H1 (cell line): ENCODE results near the gene COA5. TPM values are rescaled to one million over a fixed set of nuclear protein-coding genes. Genes with fewer than 3 reads are reported as not detected.

Experiments used
- CTCF ChIA-PET: fragments of 300-600 bp; sonication (Branson Sonifier 250); formaldehyde crosslinking; loops from one replicate; lab custom pipeline; 2021; ENCODE audit not compliant: partially characterized antibody; lab: Charles Lee
- POLR2A ChIA-PET: fragments of 300-600 bp; sonication (Branson Sonifier 250); formaldehyde crosslinking; loops from one replicate; lab custom pipeline; 2021; ENCODE audit warnings: inconsistent platforms; ENCODE audit not compliant: partially characterized antibody; lab: Charles Lee
- DNase-seq, 2 experiments: peaks; one replicate each; pipeline versions ENCODE4 v3.0.0 to v3.0.0-alpha.2; 2010 to 2022; ENCODE audit warnings: low spot score in 2 of 2, low read depth in 1 of 2, mixed read lengths in 1 of 2
- FAIRE-seq: peaks from 2 replicates; lab custom pipeline; 2011; peaks lifted over from hg19 to GRCh38; lab: Jason Lieb, UNC
- H2AFZ ChIP-seq: 2 replicates; pipeline ENCODE4 v1.8.1; 2012; ENCODE audit warnings: low read length, inconsistent platforms
- H2AK5ac ChIP-seq: 2 replicates; pipeline ENCODE4 v1.6.1; 2013; ENCODE audit warnings: low read depth, low read length
- H2BK120ac ChIP-seq: replicated peaks from 2 replicates; pipeline ENCODE3; 2013; ENCODE audit warnings: low read depth, low read length, inconsistent platforms
- H2BK12ac ChIP-seq: 2 replicates; pipeline ENCODE4 v1.6.1; 2013; ENCODE audit warnings: low read depth, low read length
- H2BK15ac ChIP-seq: 2 replicates; pipeline ENCODE4 v1.6.1; 2013; ENCODE audit warnings: low read length
- H2BK20ac ChIP-seq: 2 replicates; pipeline ENCODE4 v1.6.1; 2013; ENCODE audit warnings: low read length
- H2BK5ac ChIP-seq: 2 replicates; pipeline ENCODE4 v1.6.1; 2013; ENCODE audit warnings: low read depth, low read length
- H3K14ac ChIP-seq: 2 replicates; pipeline ENCODE4 v1.6.1; 2013; ENCODE audit warnings: inconsistent platforms; ENCODE audit not compliant: insufficient read length
- H3K18ac ChIP-seq: 2 replicates; pipeline ENCODE4 v1.6.1; 2013; ENCODE audit warnings: low read length; ENCODE audit errors: extremely low read depth
- H3K23ac ChIP-seq: 2 replicates; pipeline ENCODE4 v1.6.1; 2013; ENCODE audit warnings: inconsistent platforms; ENCODE audit not compliant: insufficient read length
- H3K23me2 ChIP-seq: 2 replicates; pipeline ENCODE4 v1.6.1; 2013; ENCODE audit warnings: low read depth, low read length
- H3K27ac ChIP-seq: 2 replicates; pipeline ENCODE4 v1.6.1; 2011; ENCODE audit warnings: low read depth, low read length, inconsistent platforms
- H3K27me3 ChIP-seq, 4 experiments: replicated peaks in 1 of 4; 1 replicate in 1 of 4; 2 replicates in 3 of 4; pipeline versions ENCODE4 v1.6.1 to v1.8.1; 2011 to 2013; ENCODE audit warnings: low read length in 3 of 4, mild to moderate bottlenecking in 3 of 4, inconsistent platforms in 2 of 4, mixed read lengths in 2 of 4, moderate library complexity in 1 of 4; ENCODE audit not compliant: control insufficient read depth in 3 of 4, insufficient read depth in 3 of 4; ENCODE audit errors: extremely low read depth in 1 of 4
- H3K36me3 ChIP-seq, 4 experiments: 2 replicates each; pipeline versions ENCODE4 v1.6.1 to v1.8.1; 2011 to 2013; ENCODE audit warnings: mild to moderate bottlenecking in 4 of 4, low read length in 3 of 4, moderate library complexity in 2 of 4, control low read depth in 1 of 4, inconsistent platforms in 1 of 4; ENCODE audit not compliant: insufficient read depth in 4 of 4, control insufficient read depth in 2 of 4
- H3K4ac ChIP-seq: replicated peaks from 2 replicates; pipeline ENCODE3; 2013; ENCODE audit warnings: low read length, low read depth, mixed read lengths, inconsistent platforms; ENCODE audit not compliant: insufficient read length
- H3K4me1 ChIP-seq, 4 experiments: replicated peaks in 1 of 4; 1 replicate in 1 of 4; 2 replicates in 3 of 4; pipeline versions ENCODE4 v1.6.1 to v1.8.1; 2011 to 2013; ENCODE audit warnings: low read length in 3 of 4, inconsistent platforms in 2 of 4, mixed read lengths in 1 of 4; ENCODE audit not compliant: insufficient read depth in 4 of 4, control insufficient read depth in 3 of 4
- H3K4me2 ChIP-seq, 2 experiments: 2 replicates each; pipeline versions ENCODE4 v1.6.1 to v1.8.1; 2011 to 2013; ENCODE audit warnings: low read depth in 2 of 2, low read length in 2 of 2, control low read depth in 1 of 2, inconsistent platforms in 1 of 2, mild to moderate bottlenecking in 1 of 2; ENCODE audit not compliant: insufficient read depth in 1 of 2
- H3K4me3 ChIP-seq, 4 experiments: fragments of 200-600, 300-600 bp in 1 of 4; sonication (generic), shearing (Covaris generic), sonication (Bioruptor Twin) in 1 of 4; 2 replicates each; pipeline versions ENCODE4 v1.5.1 to v1.8.1; 2011 to 2016; ENCODE audit warnings: low read length in 4 of 4, low read depth in 3 of 4, control low read depth in 2 of 4, inconsistent platforms in 2 of 4, mild to moderate bottlenecking in 2 of 4, mixed read lengths in 1 of 4, moderate library complexity in 1 of 4; ENCODE audit not compliant: insufficient read depth in 2 of 4; ENCODE audit errors: extremely low read depth in 1 of 4
- H3K56ac ChIP-seq: replicated peaks from 2 replicates; pipeline ENCODE3; 2013; ENCODE audit warnings: low read depth, mild to moderate bottlenecking, mixed read lengths, low read length, inconsistent platforms; ENCODE audit not compliant: insufficient read length
- H3K79me1 ChIP-seq: 2 replicates; pipeline ENCODE4 v1.6.1; 2013; ENCODE audit warnings: low read depth, low read length, control low read depth
- H3K79me2 ChIP-seq, 2 experiments: 2 replicates each; pipeline versions ENCODE4 v1.6.1 to v1.8.1; 2012 to 2013; ENCODE audit warnings: low read length in 2 of 2, mild to moderate bottlenecking in 2 of 2, inconsistent platforms in 1 of 2; ENCODE audit not compliant: insufficient read depth in 2 of 2, control insufficient read depth in 1 of 2
- H3K9ac ChIP-seq, 4 experiments: replicated peaks in 1 of 4; 1 replicate in 1 of 4; 2 replicates in 3 of 4; pipeline versions ENCODE4 v1.6.1 to v1.8.1; 2011 to 2013; ENCODE audit warnings: low read depth in 3 of 4, low read length in 3 of 4, control low read depth in 2 of 4, mild to moderate bottlenecking in 2 of 4, moderate library complexity in 2 of 4, inconsistent platforms in 1 of 4; ENCODE audit errors: extremely low read depth in 1 of 4
- H3K9me3 ChIP-seq, 2 experiments: 2 replicates each; pipeline versions ENCODE4 v1.6.1 to v1.8.1; 2012 to 2013; ENCODE audit warnings: mild to moderate bottlenecking in 2 of 2, moderate library complexity in 2 of 2, control low read depth in 1 of 2, inconsistent platforms in 1 of 2, low read depth in 1 of 2, low read length in 1 of 2, mixed read lengths in 1 of 2; ENCODE audit not compliant: insufficient read depth in 2 of 2
- H4K20me1 ChIP-seq, 2 experiments: replicated peaks in 1 of 2; 2 replicates each; pipeline versions ENCODE3 to v1.8.1; 2011 to 2013; ENCODE audit warnings: inconsistent platforms in 2 of 2, low read length in 2 of 2, mild to moderate bottlenecking in 1 of 2; ENCODE audit not compliant: insufficient read depth in 2 of 2, control insufficient read depth in 1 of 2
- H4K5ac ChIP-seq: 2 replicates; pipeline ENCODE4 v1.6.1; 2013; ENCODE audit warnings: low read length, low read depth, mixed read lengths, inconsistent platforms; ENCODE audit not compliant: insufficient read length
- H4K8ac ChIP-seq: 2 replicates; pipeline ENCODE4 v1.8.0; 2013; ENCODE audit warnings: mild to moderate bottlenecking, moderate library complexity, low read length, inconsistent platforms; ENCODE audit not compliant: insufficient read depth; ENCODE audit errors: extremely low read depth
- H4K91ac ChIP-seq: replicated peaks from 2 replicates; pipeline ENCODE3; 2013; ENCODE audit warnings: low read length, mixed read lengths, inconsistent platforms; ENCODE audit not compliant: insufficient read length
- WGBS, 2 experiments: shearing (Covaris generic) in 1 of 2; methylation state at CpG; one replicate each; pipeline versions ENCODE4 v1.1.6 to v1.1.7; 2013 to 2015; ENCODE audit warnings: low lambda C conversion rate in 2 of 2, mixed read lengths in 2 of 2, inconsistent platforms in 1 of 2, low coverage in 1 of 2, missing lambda C conversion rate in 1 of 2; ENCODE audit not compliant: insufficient replicate concordance in 2 of 2, insufficient coverage in 1 of 2, insufficient read length in 1 of 2; ENCODE audit errors: extremely low coverage in 1 of 2, missing lambda C conversion rate in 1 of 2; 5-methylcytosine and 5-hydroxymethylcytosine counted together
- polyA plus RNA-seq, 7 experiments: library from polyadenylated mRNA; depleted of rRNA in 3 of 7; stranded (reverse) in 5 of 7; unstranded in 2 of 7; fragments of >200 nt in 5 of 7; fragments of 200-250 nt in 2 of 7; gene quantifications; 1 replicate in 5 of 7; 2 replicates in 1 of 7; 4 replicates in 1 of 7; pipeline versions ENCODE4 v1.2.1 to v1.2.3, GENCODE V29; 2011 to 2013; ENCODE audit warnings: missing spikeins in 2 of 7, mixed read lengths in 2 of 7
- total RNA-seq: library from RNA; stranded (reverse); fragmentation: NEBNext Ultra II Directional; extraction: Animal tissue kit (Norgen Biotek cat#: 25700); gene quantifications from 2 replicates; pipeline ENCODE4 v1.2.1, GENCODE V29; 2021
- TF ChIP-seq, protein P1 (sequence below): IDR thresholded peaks from 2 replicates; pipeline ENCODE4 v1.6.1; 2011; ENCODE audit warnings: low read length, improper control_type of control experiment

Gene COA5
- total and polyA plus RNA-seq, 2 of the 8 experiments (the other 6 are each of a cell fraction or from before 2014, with no cell fraction given): 20.3 to 24.7 TPM

GRCh38 chr2:98583276-98583675, 25.0 kb downstream of the COA5 start:
- no peaks in the 10 kb centered on the region for H3K27me3 ChIP-seq
- no peak overlapping the region for H3K9ac ChIP-seq
- no peak overlapping the region for H3K56ac ChIP-seq
- no peaks in the 10 kb centered on the region for H3K4me1 ChIP-seq
- H2BK15ac ChIP-seq: no peak overlapping the region
- FAIRE-seq (no peak), DNase-seq (no peak)
- H2BK120ac ChIP-seq: no peak overlapping the region
- no peak overlapping the region for H2AFZ ChIP-seq
- H3K4ac ChIP-seq: no peak overlapping the region
- H3K23me2 ChIP-seq: no peaks in the 10 kb centered on the region
- no peak overlapping the region for H4K5ac ChIP-seq
- no peak overlapping the region for H2BK20ac ChIP-seq
- H2BK12ac ChIP-seq: no peak overlapping the region
- no peak overlapping the region for H4K8ac ChIP-seq
- H3K4me3 ChIP-seq: no peak overlapping the region
- no peak overlapping the region for H3K4me2 ChIP-seq
- no peak overlapping the region for H2AK5ac ChIP-seq
- peaks cover 2 to 3% of the 10 kb centered on the region in 2 experiments for H4K20me1 ChIP-seq
- CTCF ChIA-PET: interaction anchor here (1.2 to 4.6 kb wide), 2 partner anchors 8 to 15 kb away, joined by 3 to 26 read pairs; no protein-coding TSS in a partner anchor
- no peaks in the 10 kb centered on the region for H3K79me2 ChIP-seq
- H3K79me1 ChIP-seq: no peaks in the 10 kb centered on the region
- no peak overlapping the region for H3K14ac ChIP-seq
- no peak overlapping the region for H3K18ac ChIP-seq
- no peak overlapping the region for H4K91ac ChIP-seq
- peaks cover 0 to 19% (median 8%) of the 10 kb centered on the region in 4 experiments; a peak in 6 of 8 replicates for H3K36me3 ChIP-seq
- H3K23ac ChIP-seq: no peak overlapping the region
- 97% methylated on average over 7 of the region's 7 CpGs; no CpG with 5 or more reads in 1 of the 2 experiments for WGBS, 2 experiments
- no peak overlapping the region for H3K27ac ChIP-seq
- H3K9me3 ChIP-seq: no peaks in the 10 kb centered on the region
- no peak overlapping the region for H2BK5ac ChIP-seq
- TF ChIP-seq, protein P1, sequence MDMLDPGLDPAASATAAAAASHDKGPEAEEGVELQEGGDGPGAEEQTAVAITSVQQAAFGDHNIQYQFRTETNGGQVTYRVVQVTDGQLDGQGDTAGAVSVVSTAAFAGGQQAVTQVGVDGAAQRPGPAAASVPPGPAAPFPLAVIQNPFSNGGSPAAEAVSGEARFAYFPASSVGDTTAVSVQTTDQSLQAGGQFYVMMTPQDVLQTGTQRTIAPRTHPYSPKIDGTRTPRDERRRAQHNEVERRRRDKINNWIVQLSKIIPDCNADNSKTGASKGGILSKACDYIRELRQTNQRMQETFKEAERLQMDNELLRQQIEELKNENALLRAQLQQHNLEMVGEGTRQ: no peak
- POLR2A ChIA-PET: no interaction called here
